Gastroesophageal sphincter (tissue), 3 donors: ENCODE measurements around the gene MRGPRE.

Experiments used
- POLR2AphosphoS5 ChIP-seq: sonication (generic); formaldehyde crosslinking; IDR thresholded peaks from one replicate; pipeline ENCODE4 v1.6.1; 2017; ENCODE audit warnings: antibody characterized with exemption
- TF ChIP-seq, protein P1 (sequence below), 4 experiments: fragments of 200-600 bp in 2 of 4; fragments of 450-650 bp in 2 of 4; sonication (generic) in 1 of 4; IDR thresholded peaks; one replicate each; pipeline ENCODE4 v1.5.1; 2017 to 2019; ENCODE audit warnings: antibody characterized with exemption in 4 of 4, mild to moderate bottlenecking in 2 of 4, moderate library complexity in 2 of 4

GRCh38 chr11:3191586-3192324 lies 40.5 kb downstream of the MRGPRE start:
- no peak for TF ChIP-seq POLR2AphosphoS5
- TF ChIP-seq, protein P1, sequence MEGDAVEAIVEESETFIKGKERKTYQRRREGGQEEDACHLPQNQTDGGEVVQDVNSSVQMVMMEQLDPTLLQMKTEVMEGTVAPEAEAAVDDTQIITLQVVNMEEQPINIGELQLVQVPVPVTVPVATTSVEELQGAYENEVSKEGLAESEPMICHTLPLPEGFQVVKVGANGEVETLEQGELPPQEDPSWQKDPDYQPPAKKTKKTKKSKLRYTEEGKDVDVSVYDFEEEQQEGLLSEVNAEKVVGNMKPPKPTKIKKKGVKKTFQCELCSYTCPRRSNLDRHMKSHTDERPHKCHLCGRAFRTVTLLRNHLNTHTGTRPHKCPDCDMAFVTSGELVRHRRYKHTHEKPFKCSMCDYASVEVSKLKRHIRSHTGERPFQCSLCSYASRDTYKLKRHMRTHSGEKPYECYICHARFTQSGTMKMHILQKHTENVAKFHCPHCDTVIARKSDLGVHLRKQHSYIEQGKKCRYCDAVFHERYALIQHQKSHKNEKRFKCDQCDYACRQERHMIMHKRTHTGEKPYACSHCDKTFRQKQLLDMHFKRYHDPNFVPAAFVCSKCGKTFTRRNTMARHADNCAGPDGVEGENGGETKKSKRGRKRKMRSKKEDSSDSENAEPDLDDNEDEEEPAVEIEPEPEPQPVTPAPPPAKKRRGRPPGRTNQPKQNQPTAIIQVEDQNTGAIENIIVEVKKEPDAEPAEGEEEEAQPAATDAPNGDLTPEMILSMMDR (IDR thresholded peaks at IDR 0.05) = no peak
